ENCODE results near the gene TPST2.

- no peak for TF ChIP-seq POLR2A (conservative IDR thresholded peaks at IDR 0.05)
- TF ChIP-seq CHD4 (IDR thresholded peaks at IDR 0.05; ENCODE audit: insufficient read depth, insufficient replicate concordance, low read depth, low read length, poor library complexity, severe bottlenecking), result no peak
- TF ChIP-seq MNT (conservative IDR thresholded peaks at IDR 0.05), result no peak
Measured at GRCh38 chr22:26597480-26597879, 7.5 kb upstream of the TPST2 start.
